HEK293 (cell line): ENCODE measurements around the gene RDH5.

Experiments
- CTCF ChIA-PET: fragments of 350-600 bp; formaldehyde crosslinking; extraction: SDS; loops from one replicate; lab custom pipeline; 2021; ENCODE audit warnings: antibody characterized with exemption; lab: Yijun Ruan, JAX
- POLR2A ChIA-PET: fragments of 300-600 bp; formaldehyde crosslinking; extraction: SDS; loops from one replicate; lab custom pipeline; 2020; ENCODE audit warnings: antibody characterized with exemption, inconsistent platforms; lab: Yijun Ruan, JAX
- H3K27ac ChIP-seq: fragments of 200-500 bp; sonication (Bioruptor generic); 2 replicates; pipeline ENCODE4 v1.5.1; 2014; ENCODE audit warnings: low read depth, low read length, control low read depth, inconsistent platforms; ENCODE audit errors: extremely low read depth
- H3K36me3 ChIP-seq, 2 experiments: fragments of 200-500 bp in 1 of 2; sonication (Bioruptor generic) in 1 of 2; 1 replicate in 1 of 2; 2 replicates in 1 of 2; pipeline ENCODE4 v1.5.1; 2014 to 2017; ENCODE audit warnings: inconsistent platforms in 2 of 2, low read length in 2 of 2; ENCODE audit not compliant: control insufficient read depth in 2 of 2, insufficient read depth in 1 of 2
- H3K4me1 ChIP-seq: fragments of 200-500 bp; sonication (Bioruptor generic); 2 replicates; pipeline ENCODE4 v1.5.1; 2014; ENCODE audit warnings: mild to moderate bottlenecking, low read length, inconsistent platforms; ENCODE audit not compliant: control insufficient read depth, insufficient read depth
- H3K4me3 ChIP-seq: 2 replicates; pipeline ENCODE4 v1.5.1; 2011; ENCODE audit warnings: low read depth, mild to moderate bottlenecking, control low read depth, low read length, moderate library complexity
- H3K9me3 ChIP-seq: fragments of 200-500 bp; sonication (Bioruptor generic); 2 replicates; pipeline ENCODE4 v1.5.1; 2014; ENCODE audit warnings: low read depth, low read length, inconsistent platforms; ENCODE audit not compliant: control insufficient read depth, insufficient read depth
- CTCF ChIP-seq: fragments of 450-650 bp; formaldehyde crosslinking; IDR thresholded peaks from 2 replicates; pipeline ENCODE4 v1.5.1; 2016; ENCODE audit warnings: missing biosample characterization, missing genetic modification characterization
- GLIS2 ChIP-seq: fragments of 450-650 bp; formaldehyde crosslinking; IDR thresholded peaks from 2 replicates; pipeline ENCODE4 v1.5.1; 2016; ENCODE audit warnings: missing biosample characterization, missing genetic modification characterization
- IKZF3 ChIP-seq: fragments of 450-650 bp; IDR thresholded peaks from 2 replicates; pipeline ENCODE4 v1.5.0; 2018; ENCODE audit warnings: missing biosample characterization, mild to moderate bottlenecking, missing genetic modification characterization, moderate library complexity
- KLF16 ChIP-seq: fragments of 450-650 bp; formaldehyde crosslinking; IDR thresholded peaks from 2 replicates; pipeline ENCODE4 v1.5.1; 2017; ENCODE audit warnings: missing biosample characterization, missing genetic modification characterization
- KLF9 ChIP-seq: fragments of 450-650 bp; formaldehyde crosslinking; IDR thresholded peaks from 2 replicates; pipeline ENCODE4 v1.5.1; 2016; ENCODE audit warnings: missing biosample characterization, missing genetic modification characterization, low read depth
- PRDM4 ChIP-seq: fragments of 450-650 bp; formaldehyde crosslinking; IDR thresholded peaks from 2 replicates; pipeline ENCODE4 v1.5.1; 2017; ENCODE audit warnings: missing biosample characterization, missing genetic modification characterization
- RBAK ChIP-seq: fragments of 450-650 bp; formaldehyde crosslinking; IDR thresholded peaks from 2 replicates; pipeline ENCODE4 v1.5.1; 2016; ENCODE audit warnings: missing biosample characterization, missing genetic modification characterization
- SCRT2 ChIP-seq: fragments of 450-650 bp; formaldehyde crosslinking; IDR thresholded peaks from 2 replicates; pipeline ENCODE4 v1.5.1; 2016; ENCODE audit warnings: missing biosample characterization, missing genetic modification characterization
- TCF7L2 ChIP-seq: IDR thresholded peaks from 2 replicates; pipeline ENCODE4 v1.6.1; 2011; ENCODE audit warnings: low read depth, mild to moderate bottlenecking, inconsistent platforms, low read length, moderate library complexity, borderline replicate concordance
- YY1 ChIP-seq: fragments of 450-650 bp; formaldehyde crosslinking; IDR thresholded peaks from 2 replicates; pipeline ENCODE4 v1.5.1; 2018; ENCODE audit warnings: missing biosample characterization, missing genetic modification characterization
- YY2 ChIP-seq: fragments of 450-650 bp; formaldehyde crosslinking; IDR thresholded peaks from 2 replicates; pipeline ENCODE4 v1.5.1; 2016; ENCODE audit warnings: missing biosample characterization, missing genetic modification characterization
- ZBTB48 ChIP-seq: fragments of 450-650 bp; formaldehyde crosslinking; IDR thresholded peaks from 2 replicates; pipeline ENCODE4 v1.5.1; 2016; ENCODE audit warnings: missing biosample characterization, missing genetic modification characterization
- ZFP37 ChIP-seq: fragments of 450-650 bp; formaldehyde crosslinking; IDR thresholded peaks from 2 replicates; pipeline ENCODE4 v1.5.1; 2016; ENCODE audit warnings: missing biosample characterization, missing genetic modification characterization
- ZFP41 ChIP-seq: fragments of 450-650 bp; formaldehyde crosslinking; IDR thresholded peaks from 2 replicates; pipeline ENCODE4 v1.5.1; 2016; ENCODE audit warnings: missing biosample characterization, missing genetic modification characterization, borderline replicate concordance
- ZIC2 ChIP-seq: fragments of 450-650 bp; formaldehyde crosslinking; IDR thresholded peaks from 2 replicates; pipeline ENCODE4 v1.5.1; 2016; ENCODE audit warnings: missing biosample characterization, missing genetic modification characterization
- ZNF112 ChIP-seq: fragments of 450-650 bp; formaldehyde crosslinking; IDR thresholded peaks from 2 replicates; pipeline ENCODE4 v1.5.0; 2017; ENCODE audit warnings: missing biosample characterization, missing genetic modification characterization
- ZNF121 ChIP-seq: fragments of 450-650 bp; formaldehyde crosslinking; IDR thresholded peaks from 2 replicates; pipeline ENCODE4 v1.5.1; 2016; ENCODE audit warnings: missing biosample characterization, missing genetic modification characterization
- ZNF174 ChIP-seq: fragments of 450-650 bp; formaldehyde crosslinking; IDR thresholded peaks from 2 replicates; pipeline ENCODE4 v1.5.0; 2017; ENCODE audit warnings: missing biosample characterization, mild to moderate bottlenecking, missing genetic modification characterization
- ZNF26 ChIP-seq: fragments of 450-650 bp; formaldehyde crosslinking; IDR thresholded peaks from 2 replicates; pipeline ENCODE4 v1.5.1; 2016; ENCODE audit warnings: missing biosample characterization, missing genetic modification characterization
- ZNF362 ChIP-seq: fragments of 450-650 bp; formaldehyde crosslinking; IDR thresholded peaks from 2 replicates; pipeline ENCODE4 v1.5.1; 2016; ENCODE audit warnings: missing biosample characterization, missing genetic modification characterization
- ZNF610 ChIP-seq: fragments of 450-650 bp; formaldehyde crosslinking; IDR thresholded peaks from 2 replicates; pipeline ENCODE4 v1.5.1; 2016; ENCODE audit warnings: missing biosample characterization, missing genetic modification characterization, borderline replicate concordance
- ZNF692 ChIP-seq: fragments of 450-650 bp; formaldehyde crosslinking; IDR thresholded peaks from 2 replicates; pipeline ENCODE4 v1.5.1; 2016; ENCODE audit warnings: missing biosample characterization, missing genetic modification characterization
- ZNF76 ChIP-seq: fragments of 450-650 bp; formaldehyde crosslinking; IDR thresholded peaks from 2 replicates; pipeline ENCODE4; 2016; ENCODE audit warnings: low read depth, missing biosample characterization, missing genetic modification characterization, borderline replicate concordance
- ZNF785 ChIP-seq: fragments of 450-650 bp; formaldehyde crosslinking; IDR thresholded peaks from 2 replicates; pipeline ENCODE4 v1.5.1; 2016; ENCODE audit warnings: missing biosample characterization, missing genetic modification characterization

RDH5 gene

GRCh38 chr12:55699471-55700055 lies 20.6 kb upstream of the RDH5 start:
- TF ChIP-seq GLIS2 (0 out of 2 replicates have a peak, but pooled peaks have one; percentile 9), YY2 (tag by site-specific recombination) (no peak), CTCF (no peak), KLF9 (tag by site-specific recombination) (no peak)
- Histone ChIP-seq H3K27ac (no peak overlapping the region), H3K36me3 (no peaks in the 10 kb centered on the region), H3K9me3 (no peaks in the 10 kb centered on the region), H3K4me3 (no peak overlapping the region), H3K4me1 (no peaks in the 10 kb centered on the region)
- POLR2A ChIA-PET: no interaction called here
- CTCF ChIA-PET: interaction anchor here (0.6 to 1.1 kb wide), 3 partner anchors 18 to 239 kb away, joined by 3 to 6 read pairs (median 4); a partner anchor contains a TSS

GRCh38 chr12:55700255-55701018 lies 19.8 kb upstream of the RDH5 start:
- Histone ChIP-seq H3K4me3 (no peak overlapping the region), H3K27ac (no peak overlapping the region), H3K36me3 (no peaks in the 10 kb centered on the region), H3K4me1 (no peaks in the 10 kb centered on the region), H3K9me3 (no peaks in the 10 kb centered on the region)
- POLR2A ChIA-PET: interaction anchor here (0.6 to 1.3 kb wide), 2 partner anchors 15 to 20 kb away, joined by 3 to 4 read pairs; partner anchors contain the start of gene BLOC1S1
- CTCF ChIA-PET: no interaction called here
- no peak for TF ChIP-seq IKZF3 (tag by site-specific recombination)
- TF ChIP-seq ZBTB48 (tag by site-specific recombination): peak; percentile 52
- TF ChIP-seq PRDM4 (tag by site-specific recombination): no peak
- no peak for TF ChIP-seq ZNF610 (tag by site-specific recombination)
- no peak for TF ChIP-seq ZFP41
- TF ChIP-seq ZNF26 (tag by site-specific recombination): no peak
- 0 out of 2 replicates have a peak, but pooled peaks have one; percentile 8 for TF ChIP-seq SCRT2
- TF ChIP-seq ZNF76 (tag by site-specific recombination): no peak
- peak; percentile 43; the same call in 1 of the 2 replicates for TF ChIP-seq ZFP37
- no peak for TF ChIP-seq YY1 (tag by site-specific recombination)
- no peak for TF ChIP-seq ZNF174
- TF ChIP-seq ZNF121 (tag by site-specific recombination): no peak
- TF ChIP-seq TCF7L2: no peak
- TF ChIP-seq ZIC2 (tag by site-specific recombination): peak; percentile 76
- TF ChIP-seq RBAK (tag by site-specific recombination): no peak
- TF ChIP-seq ZNF692 (tag by site-specific recombination): peak; percentile 93
- TF ChIP-seq ZNF362 (tag by site-specific recombination): no peak
- peak; percentile 88 for TF ChIP-seq KLF16
- peak; percentile 39; the same call in 1 of the 2 replicates for TF ChIP-seq ZNF785 (tag by site-specific recombination)
- TF ChIP-seq ZNF112 (tag by site-specific recombination): no peak
